ENCODE data around the gene NTRK2. TPM values are rescaled to one million over a fixed set of nuclear protein-coding genes. Genes with fewer than 3 reads are reported as not detected.

Gene NTRK2
- total and polyA plus RNA-seq, 2 experiments from 2014 or later: 0.99 to 3.7 TPM

DNA sequence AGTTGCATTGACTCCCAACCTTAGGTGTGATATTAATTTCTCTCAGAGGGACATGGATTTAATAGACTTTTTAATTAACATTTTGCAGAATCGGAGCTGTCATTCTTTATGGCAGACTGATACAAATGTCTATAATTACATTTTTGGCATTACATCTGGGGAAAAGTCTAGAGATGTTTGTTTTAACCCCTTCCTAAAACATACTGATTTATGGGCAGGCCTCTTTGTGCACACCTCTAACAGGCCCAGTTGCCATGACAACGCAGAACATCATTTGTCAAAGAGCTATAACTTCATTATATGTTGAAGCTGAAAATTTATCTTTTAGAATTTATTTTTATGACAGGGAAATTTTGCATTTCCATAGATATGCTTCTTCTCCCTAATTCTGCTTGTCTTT is 158.5 kb downstream of the NTRK2 start:
- 96% methylated on average over 2 of the region's 2 CpGs for WGBS (ENCODE audit: low lambda C conversion rate, missing lambda C conversion rate)
- no peaks in the 10 kb centered on the region for H3K27me3 ChIP-seq

DNA sequence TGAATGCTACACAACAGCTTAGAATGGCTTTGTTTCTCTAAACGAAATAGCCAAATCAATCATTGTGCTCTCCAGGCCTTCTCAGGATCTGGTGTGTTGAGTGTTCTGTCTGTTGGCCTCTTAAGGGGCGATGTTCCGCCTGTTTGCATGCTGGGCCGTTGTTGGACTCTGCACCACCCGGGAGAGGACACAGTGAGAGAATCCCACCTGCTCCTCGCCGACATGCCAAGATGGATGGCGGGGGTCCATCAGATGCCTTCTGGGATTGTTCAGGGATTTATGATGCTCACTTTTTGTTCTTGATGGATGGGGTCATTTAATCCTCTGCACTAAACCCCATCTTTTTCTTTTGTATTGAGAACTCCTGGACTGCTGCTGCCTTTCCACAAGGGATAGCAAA is 159.9 kb downstream of the NTRK2 start:
- H3K27me3 ChIP-seq: no peaks in the 10 kb centered on the region
- no peaks in the 10 kb centered on the region for H3K9me2 ChIP-seq (replicated peaks; ENCODE audit: insufficient read depth)
- H2AFZ ChIP-seq: no peak overlapping the region
- no peaks in the 10 kb centered on the region for H3K9me3 ChIP-seq (ENCODE audit: low read depth)
- 80% methylated on average over 8 of the region's 8 CpGs for WGBS (ENCODE audit: low lambda C conversion rate, missing lambda C conversion rate)
- no peaks in the 10 kb centered on the region for H3K79me2 ChIP-seq
- H4K20me1 ChIP-seq (ENCODE audit: insufficient read depth, poor library complexity, severe bottlenecking): no peaks in the 10 kb centered on the region
- H3K36me3 ChIP-seq (replicated peaks; ENCODE audit: insufficient read depth, low read depth): no peaks in the 10 kb centered on the region
- H3K4me1 ChIP-seq (ENCODE audit: insufficient read depth): no peaks in the 10 kb centered on the region
- no peak for DNase-seq (ENCODE audit: low spot score)
- no peak for TF ChIP-seq EZH2phosphoT487 (IDR thresholded peaks at IDR 0.05; ENCODE audit: low read depth, severe bottlenecking, unreplicated experiment)
- TF ChIP-seq, protein P1, sequence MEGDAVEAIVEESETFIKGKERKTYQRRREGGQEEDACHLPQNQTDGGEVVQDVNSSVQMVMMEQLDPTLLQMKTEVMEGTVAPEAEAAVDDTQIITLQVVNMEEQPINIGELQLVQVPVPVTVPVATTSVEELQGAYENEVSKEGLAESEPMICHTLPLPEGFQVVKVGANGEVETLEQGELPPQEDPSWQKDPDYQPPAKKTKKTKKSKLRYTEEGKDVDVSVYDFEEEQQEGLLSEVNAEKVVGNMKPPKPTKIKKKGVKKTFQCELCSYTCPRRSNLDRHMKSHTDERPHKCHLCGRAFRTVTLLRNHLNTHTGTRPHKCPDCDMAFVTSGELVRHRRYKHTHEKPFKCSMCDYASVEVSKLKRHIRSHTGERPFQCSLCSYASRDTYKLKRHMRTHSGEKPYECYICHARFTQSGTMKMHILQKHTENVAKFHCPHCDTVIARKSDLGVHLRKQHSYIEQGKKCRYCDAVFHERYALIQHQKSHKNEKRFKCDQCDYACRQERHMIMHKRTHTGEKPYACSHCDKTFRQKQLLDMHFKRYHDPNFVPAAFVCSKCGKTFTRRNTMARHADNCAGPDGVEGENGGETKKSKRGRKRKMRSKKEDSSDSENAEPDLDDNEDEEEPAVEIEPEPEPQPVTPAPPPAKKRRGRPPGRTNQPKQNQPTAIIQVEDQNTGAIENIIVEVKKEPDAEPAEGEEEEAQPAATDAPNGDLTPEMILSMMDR (IDR thresholded peaks at IDR 0.05; ENCODE audit: poor library complexity): no peak
- TF ChIP-seq EZH2 (IDR thresholded peaks at IDR 0.05; ENCODE audit: borderline replicate concordance): no peak
- no peak overlapping the region for H3K4me2 ChIP-seq
- H3K4me3 ChIP-seq: no peak overlapping the region
- H3K27ac ChIP-seq: no peak overlapping the region

More for the DNA sequence above, 158.5 kb downstream of the NTRK2 start:
- no peak for DNase-seq (ENCODE audit: low spot score)
- Histone ChIP-seq H3K4me3 (no peak overlapping the region), H3K36me3 (replicated peaks; ENCODE audit: insufficient read depth, low read depth) (no peaks in the 10 kb centered on the region), H3K4me2 (no peak overlapping the region), H4K20me1 (ENCODE audit: insufficient read depth, poor library complexity, severe bottlenecking) (no peaks in the 10 kb centered on the region), H3K27ac (no peak overlapping the region), H2AFZ (no peak overlapping the region), H3K79me2 (no peaks in the 10 kb centered on the region), H3K9me2 (replicated peaks; ENCODE audit: insufficient read depth) (no peaks in the 10 kb centered on the region), H3K4me1 (ENCODE audit: insufficient read depth) (no peaks in the 10 kb centered on the region), H3K9me3 (ENCODE audit: low read depth) (no peaks in the 10 kb centered on the region)
- TF ChIP-seq EZH2 (IDR thresholded peaks at IDR 0.05; ENCODE audit: borderline replicate concordance): no peak
- TF ChIP-seq, protein P1 (IDR thresholded peaks at IDR 0.05; ENCODE audit: poor library complexity): no peak
- TF ChIP-seq EZH2phosphoT487 (IDR thresholded peaks at IDR 0.05; ENCODE audit: low read depth, severe bottlenecking, unreplicated experiment): no peak

DNA sequence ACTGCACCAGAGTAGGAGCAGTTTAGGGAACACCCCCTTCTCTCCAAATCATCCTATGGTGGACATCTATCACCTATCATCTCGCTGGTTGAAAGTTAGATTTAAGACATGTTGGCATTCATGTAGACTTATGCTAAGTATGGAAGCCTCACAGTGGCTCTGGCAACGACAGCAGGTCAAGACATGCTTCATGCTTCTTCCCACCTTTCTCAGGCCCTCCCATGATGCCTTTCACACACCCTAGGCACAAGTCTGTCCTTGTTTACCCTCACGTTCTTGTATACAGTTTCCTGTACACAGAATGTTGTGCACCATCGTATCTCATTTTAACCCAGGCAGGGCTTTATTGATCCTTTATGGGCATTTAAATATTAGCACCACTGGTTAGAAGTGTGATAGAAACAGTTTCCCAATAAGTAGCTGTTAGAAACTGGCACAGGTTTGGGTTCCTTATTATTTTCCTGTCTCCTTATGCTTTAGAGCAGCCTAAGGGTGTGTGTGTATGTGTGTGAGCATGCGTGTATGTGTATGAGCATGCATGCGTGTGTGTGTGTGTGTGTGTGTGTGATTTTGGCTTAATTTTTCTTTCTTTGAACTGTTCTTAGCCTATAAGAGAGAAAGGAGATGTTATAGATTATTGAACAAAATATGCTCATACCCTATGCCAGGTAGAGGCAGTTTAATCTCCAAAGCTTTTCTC is 160.6 kb downstream of the NTRK2 start:
- Histone ChIP-seq H2AFZ (no peak overlapping the region), H3K27me3 (no peaks in the 10 kb centered on the region), H3K9me2 (replicated peaks; ENCODE audit: insufficient read depth) (no peaks in the 10 kb centered on the region), H3K4me2 (no peak overlapping the region), H3K4me1 (ENCODE audit: insufficient read depth) (no peaks in the 10 kb centered on the region), H3K4me3 (no peak overlapping the region), H3K9me3 (ENCODE audit: low read depth) (no peaks in the 10 kb centered on the region), H3K36me3 (replicated peaks; ENCODE audit: insufficient read depth, low read depth) (no peaks in the 10 kb centered on the region), H4K20me1 (ENCODE audit: insufficient read depth, poor library complexity, severe bottlenecking) (no peaks in the 10 kb centered on the region), H3K27ac (no peak overlapping the region), H3K79me2 (no peaks in the 10 kb centered on the region)
- WGBS (ENCODE audit: low lambda C conversion rate, missing lambda C conversion rate): 92% methylated on average over 6 of the region's 6 CpGs
- TF ChIP-seq EZH2phosphoT487 (IDR thresholded peaks at IDR 0.05; ENCODE audit: low read depth, severe bottlenecking, unreplicated experiment) (no peak), EZH2 (IDR thresholded peaks at IDR 0.05; ENCODE audit: borderline replicate concordance) (no peak)
- TF ChIP-seq, protein P1 (IDR thresholded peaks at IDR 0.05; ENCODE audit: poor library complexity): no peak
- no peak for DNase-seq (ENCODE audit: low spot score)

Data from hepatocyte (in vitro differentiated cells).